Neural cell (in vitro differentiated cells): ENCODE results near the gene PHACTR1. TPM values are rescaled to one million over a fixed set of nuclear protein-coding genes. Genes with fewer than 3 reads are reported as not detected.
"Not testable (repeated sequence)": the region's sequence is repeated elsewhere in the genome, so short reads cannot be mapped to it uniquely, and the experiment has no call there.

ENCODE experiments used
- H2AFZ ChIP-seq: fragments of 200-600, 300-800 bp; sonication (generic), shearing (Covaris generic); 2 replicates; pipeline ENCODE4 v1.6.0; 2014; ENCODE audit warnings: low read depth, mild to moderate bottlenecking, antibody characterized with exemption, low read length, moderate library complexity
- H3F3A ChIP-seq: fragments of 200-600 bp; shearing (Covaris generic); 2 replicates; pipeline ENCODE4 v1.6.1; 2016; ENCODE audit warnings: mild to moderate bottlenecking, moderate library complexity, mixed read lengths, antibody characterized with exemption, low read length; ENCODE audit not compliant: insufficient read depth, poor library complexity, severe bottlenecking
- H3K27ac ChIP-seq: fragments of 200-600, 300-800 bp; sonication (generic), shearing (Covaris generic); 2 replicates; pipeline ENCODE4 v1.5.1; 2014; ENCODE audit warnings: mild to moderate bottlenecking, low read length, moderate library complexity
- H3K27me3 ChIP-seq: fragments of 300-800, 200-600 bp; sonication (generic), shearing (Covaris generic); 2 replicates; pipeline ENCODE4 v1.6.0; 2014; ENCODE audit warnings: mild to moderate bottlenecking, low read depth, low read length, moderate library complexity; ENCODE audit not compliant: insufficient read depth
- H3K36me3 ChIP-seq: fragments of 300-800, 200-600 bp; sonication (generic), shearing (Covaris generic); 2 replicates; pipeline ENCODE4 v1.5.1; 2014; ENCODE audit warnings: mild to moderate bottlenecking, antibody characterized with exemption, low read length, moderate library complexity; ENCODE audit not compliant: insufficient read depth
- H3K4me2 ChIP-seq: fragments of 300-800, 200-600 bp; sonication (generic), shearing (Covaris generic); 2 replicates; pipeline ENCODE4 v1.6.0; 2014; ENCODE audit warnings: mild to moderate bottlenecking, low read length
- H3K4me3 ChIP-seq: fragments of 300-800, 200-600 bp; sonication (generic), shearing (Covaris generic); 2 replicates; pipeline ENCODE4 v1.5.1; 2014; ENCODE audit warnings: mild to moderate bottlenecking, low read length, moderate library complexity
- H3K79me2 ChIP-seq: fragments of 200-600 bp; shearing (Covaris generic); replicated peaks from 2 replicates; pipeline ENCODE4 v1.6.0; 2014; ENCODE audit warnings: mild to moderate bottlenecking, low read length, moderate library complexity; ENCODE audit not compliant: insufficient read depth
- H3K9ac ChIP-seq: fragments of 300-800, 200-600 bp; sonication (generic), shearing (Covaris generic); 2 replicates; pipeline ENCODE4 v1.6.1; 2016; ENCODE audit warnings: mild to moderate bottlenecking, low read length, mixed read lengths
- H3K9me2 ChIP-seq: fragments of 200-600 bp; shearing (Covaris generic); 2 replicates; pipeline ENCODE4 v1.6.1; 2016; ENCODE audit warnings: mild to moderate bottlenecking, low read length, mixed read lengths; ENCODE audit not compliant: insufficient read depth
- H3K9me3 ChIP-seq: fragments of 200-600, 300-800 bp; sonication (generic), shearing (Covaris generic); 2 replicates; pipeline ENCODE4 v1.6.1; 2016; ENCODE audit warnings: mild to moderate bottlenecking, mixed run types, low read length, moderate library complexity, mixed read lengths
- H4K20me1 ChIP-seq: fragments of 200-600 bp; shearing (Covaris generic); 2 replicates; pipeline ENCODE4 v1.6.1; 2016; ENCODE audit warnings: mild to moderate bottlenecking, mixed run types; ENCODE audit not compliant: insufficient read depth
- CTCF ChIP-seq: fragments of 450-650 bp; IDR thresholded peaks from 2 replicates; pipeline ENCODE4 v1.5.1; 2014; ENCODE audit warnings: antibody characterized with exemption, mild to moderate bottlenecking, moderate library complexity; ENCODE audit not compliant: poor library complexity, severe bottlenecking
- EP300 ChIP-seq: fragments of 450-650 bp; conservative IDR thresholded peaks from 2 replicates; pipeline ENCODE4 v1.6.1; 2014; ENCODE audit warnings: antibody characterized with exemption, mild to moderate bottlenecking, moderate library complexity; ENCODE audit not compliant: poor library complexity, severe bottlenecking
- EZH2 ChIP-seq: fragments of 200-600, 300-800 bp; shearing (Covaris generic), sonication (generic); IDR thresholded peaks from 2 replicates; pipeline ENCODE4 v1.6.1; 2014; ENCODE audit warnings: antibody characterized with exemption, low read length, borderline replicate concordance, mild to moderate bottlenecking; ENCODE audit not compliant: insufficient read depth, poor library complexity, severe bottlenecking
- MXI1 ChIP-seq: fragments of 450-650 bp; conservative IDR thresholded peaks from 2 replicates; pipeline ENCODE4 v1.6.1; 2014; ENCODE audit warnings: antibody characterized with exemption, mild to moderate bottlenecking; ENCODE audit not compliant: poor library complexity, severe bottlenecking
- POLR2AphosphoS5 ChIP-seq: IDR thresholded peaks from 2 replicates; pipeline ENCODE4 v1.6.1; 2012
- RAD21 ChIP-seq: fragments of 450-650 bp; conservative IDR thresholded peaks from 2 replicates; pipeline ENCODE4 v1.6.1; 2014; ENCODE audit warnings: antibody characterized with exemption, mild to moderate bottlenecking, moderate library complexity
- SMC3 ChIP-seq: fragments of 450-650 bp; conservative IDR thresholded peaks from 2 replicates; pipeline ENCODE4 v1.6.1; 2014; ENCODE audit warnings: antibody characterized with exemption, mild to moderate bottlenecking, moderate library complexity; ENCODE audit not compliant: poor library complexity
- TAF1 ChIP-seq: IDR thresholded peaks from 2 replicates; pipeline ENCODE4 v1.6.1; 2012; ENCODE audit warnings: low read depth
- polyA plus RNA-seq: library from polyadenylated mRNA; depleted of rRNA; stranded (reverse); fragments of >200 nt; gene quantifications from 2 replicates; pipeline ENCODE4 v1.2.3, GENCODE V29; 2014
- TF ChIP-seq, protein P1 (sequence below): IDR thresholded peaks from 2 replicates; pipeline ENCODE4 v1.6.1; 2012; ENCODE audit warnings: borderline replicate concordance

PHACTR1 gene
- polyA plus RNA-seq, 1 donor from 2014 or later: 7.8 TPM

DNA sequence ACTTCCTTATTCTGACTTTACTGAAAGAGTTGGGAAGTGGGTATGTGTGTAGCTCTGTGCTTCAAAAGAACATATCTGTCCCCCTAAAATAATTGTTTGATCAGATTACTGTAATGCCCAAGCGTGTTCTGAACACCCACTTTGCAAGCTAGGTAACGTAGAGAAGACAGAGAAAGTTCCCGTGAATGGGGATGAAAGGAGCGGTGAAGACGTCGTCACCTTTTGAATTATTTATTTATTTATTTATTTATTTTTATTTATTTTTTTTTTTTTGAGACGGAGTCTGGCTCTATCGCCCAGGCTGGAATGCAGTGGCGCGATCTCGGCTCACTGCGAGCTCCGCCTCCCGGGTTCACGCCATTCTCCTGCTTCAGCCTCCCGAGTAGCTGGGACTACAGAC is 228.0 kb downstream of the PHACTR1 start:
- not testable (repeated sequence) for H3K4me3 ChIP-seq, H3K9ac ChIP-seq, H3K36me3 ChIP-seq, H4K20me1 ChIP-seq, H3K79me2 ChIP-seq, H3K27ac ChIP-seq, H3K27me3 ChIP-seq, H3K4me2 ChIP-seq, H2AFZ ChIP-seq, H3F3A ChIP-seq, H3K9me2 ChIP-seq, H3K9me3 ChIP-seq

- Histone ChIP-seq H2AFZ (no peak overlapping the region), H3K9me3 (no peaks in the 10 kb centered on the region), H3K27ac (no peak overlapping the region), H3F3A (no peaks in the 10 kb centered on the region), H3K27me3 (no peaks in the 10 kb centered on the region), H4K20me1 (no peaks in the 10 kb centered on the region), H3K4me2 (no peak overlapping the region), H3K9ac (no peak overlapping the region), H3K4me3 (no peak overlapping the region), H3K36me3 (no peaks in the 10 kb centered on the region), H3K79me2 (no peaks in the 10 kb centered on the region), H3K9me2 (no peaks in the 10 kb centered on the region)
- TF ChIP-seq, protein P1, sequence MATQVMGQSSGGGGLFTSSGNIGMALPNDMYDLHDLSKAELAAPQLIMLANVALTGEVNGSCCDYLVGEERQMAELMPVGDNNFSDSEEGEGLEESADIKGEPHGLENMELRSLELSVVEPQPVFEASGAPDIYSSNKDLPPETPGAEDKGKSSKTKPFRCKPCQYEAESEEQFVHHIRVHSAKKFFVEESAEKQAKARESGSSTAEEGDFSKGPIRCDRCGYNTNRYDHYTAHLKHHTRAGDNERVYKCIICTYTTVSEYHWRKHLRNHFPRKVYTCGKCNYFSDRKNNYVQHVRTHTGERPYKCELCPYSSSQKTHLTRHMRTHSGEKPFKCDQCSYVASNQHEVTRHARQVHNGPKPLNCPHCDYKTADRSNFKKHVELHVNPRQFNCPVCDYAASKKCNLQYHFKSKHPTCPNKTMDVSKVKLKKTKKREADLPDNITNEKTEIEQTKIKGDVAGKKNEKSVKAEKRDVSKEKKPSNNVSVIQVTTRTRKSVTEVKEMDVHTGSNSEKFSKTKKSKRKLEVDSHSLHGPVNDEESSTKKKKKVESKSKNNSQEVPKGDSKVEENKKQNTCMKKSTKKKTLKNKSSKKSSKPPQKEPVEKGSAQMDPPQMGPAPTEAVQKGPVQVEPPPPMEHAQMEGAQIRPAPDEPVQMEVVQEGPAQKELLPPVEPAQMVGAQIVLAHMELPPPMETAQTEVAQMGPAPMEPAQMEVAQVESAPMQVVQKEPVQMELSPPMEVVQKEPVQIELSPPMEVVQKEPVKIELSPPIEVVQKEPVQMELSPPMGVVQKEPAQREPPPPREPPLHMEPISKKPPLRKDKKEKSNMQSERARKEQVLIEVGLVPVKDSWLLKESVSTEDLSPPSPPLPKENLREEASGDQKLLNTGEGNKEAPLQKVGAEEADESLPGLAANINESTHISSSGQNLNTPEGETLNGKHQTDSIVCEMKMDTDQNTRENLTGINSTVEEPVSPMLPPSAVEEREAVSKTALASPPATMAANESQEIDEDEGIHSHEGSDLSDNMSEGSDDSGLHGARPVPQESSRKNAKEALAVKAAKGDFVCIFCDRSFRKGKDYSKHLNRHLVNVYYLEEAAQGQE: no peak
- no peak for TF ChIP-seq MXI1
Observed at GRCh38 chr6:12947151-12947871, 230.7 kb downstream of the PHACTR1 start.

GRCh38 chr6:12947967-12948366 is 231.4 kb downstream of the PHACTR1 start:
- Histone ChIP-seq H3K79me2 (no peaks in the 10 kb centered on the region), H3F3A (no peaks in the 10 kb centered on the region), H2AFZ (no peak overlapping the region), H3K27me3 (no peaks in the 10 kb centered on the region), H3K9me2 (no peaks in the 10 kb centered on the region), H3K9ac (no peak overlapping the region), H3K36me3 (no peaks in the 10 kb centered on the region), H3K27ac (no peak overlapping the region), H3K9me3 (no peaks in the 10 kb centered on the region), H3K4me2 (no peak overlapping the region), H4K20me1 (no peaks in the 10 kb centered on the region), H3K4me3 (no peak overlapping the region)
- TF ChIP-seq POLR2AphosphoS5: no peak
- no peak for TF ChIP-seq SMC3
- TF ChIP-seq, protein P1: no peak
- TF ChIP-seq CTCF: no peak
- no peak for TF ChIP-seq MXI1
- TF ChIP-seq EP300: no peak
- no peak for TF ChIP-seq TAF1
- no peak for TF ChIP-seq RAD21
- no peak for TF ChIP-seq EZH2
